DND-41 (cell line): ENCODE data around the gene CHD8.

ENCODE experiments used
- ATAC-seq: fragments of 200-7000 bp; cut with Tn5 transposase; 3 replicates; pipeline ENCODE4 v1.9.1; 2021; ENCODE audit warnings: low read depth; ENCODE audit not compliant: insufficient read depth
- DNase-seq: peaks from one replicate; pipeline ENCODE4 v3.0.0-alpha.2; 2020
- H2AFZ ChIP-seq: 2 replicates; pipeline ENCODE4 v1.6.0; 2012; ENCODE audit warnings: low read depth, low read length
- H3K27ac ChIP-seq: 2 replicates; pipeline ENCODE4 v1.5.1; 2012; ENCODE audit warnings: low read length, inconsistent platforms
- H3K27me3 ChIP-seq: fragments of 200-600 bp; sonication (generic); 2 replicates; pipeline ENCODE4 v1.6.0; 2012; ENCODE audit warnings: low read length, mild to moderate bottlenecking, inconsistent platforms; ENCODE audit not compliant: insufficient read depth, poor library complexity
- H3K36me3 ChIP-seq: 2 replicates; pipeline ENCODE4 v1.5.1; 2012; ENCODE audit warnings: low read length, inconsistent platforms; ENCODE audit not compliant: insufficient read depth
- H3K4me1 ChIP-seq: 2 replicates; pipeline ENCODE4 v1.5.1; 2012; ENCODE audit warnings: mild to moderate bottlenecking, low read length; ENCODE audit not compliant: insufficient read depth
- H3K4me2 ChIP-seq: 2 replicates; pipeline ENCODE4 v1.6.0; 2012; ENCODE audit warnings: mild to moderate bottlenecking, moderate library complexity, low read length, inconsistent platforms; ENCODE audit not compliant: insufficient read depth
- H3K4me3 ChIP-seq, 2 experiments: fragments of 200-600 bp in 1 of 2; shearing (Covaris generic) in 1 of 2; 2 replicates each; pipeline ENCODE4 v1.5.1; 2012 to 2016; ENCODE audit warnings: inconsistent platforms in 2 of 2, low read length in 2 of 2, mild to moderate bottlenecking in 2 of 2, low read depth in 1 of 2, moderate library complexity in 1 of 2
- H3K79me2 ChIP-seq: 2 replicates; pipeline ENCODE4 v1.6.0; 2012; ENCODE audit warnings: low read length, inconsistent platforms; ENCODE audit not compliant: insufficient read depth
- H3K9ac ChIP-seq: 2 replicates; pipeline ENCODE4 v1.6.0; 2012; ENCODE audit warnings: low read depth, mild to moderate bottlenecking, inconsistent platforms, low read length, moderate library complexity
- H3K9me3 ChIP-seq: 2 replicates; pipeline ENCODE4 v1.5.1; 2012; ENCODE audit warnings: low read length, moderate library complexity, mild to moderate bottlenecking, inconsistent platforms; ENCODE audit not compliant: insufficient read depth, severe bottlenecking
- H4K20me1 ChIP-seq: 2 replicates; pipeline ENCODE4 v1.6.0; 2012; ENCODE audit warnings: low read length; ENCODE audit not compliant: insufficient read depth
- CTCF ChIP-seq: IDR thresholded peaks from 2 replicates; pipeline ENCODE4 v1.5.1; 2012; ENCODE audit warnings: borderline replicate concordance, low read length, moderate library complexity, mild to moderate bottlenecking; ENCODE audit not compliant: poor library complexity, severe bottlenecking; ENCODE audit errors: extremely low read depth
- EZH2 ChIP-seq: IDR thresholded peaks from 3 replicates; pipeline ENCODE4 v1.6.1; 2012; ENCODE audit warnings: borderline replicate concordance, low read depth, mild to moderate bottlenecking, moderate library complexity, low read length, inconsistent platforms; ENCODE audit not compliant: severe bottlenecking

The CHD8 gene

GRCh38 chr14:21405097-21405496 is 50.8 kb downstream of the CHD8 start:
- H3K4me1 ChIP-seq, result no peaks in the 10 kb centered on the region
- no peak overlapping the region for H3K4me2 ChIP-seq
- peaks cover 96% of the 10 kb centered on the region for H3K36me3 ChIP-seq
- H2AFZ ChIP-seq, result no peak overlapping the region
- no peak overlapping the region for H3K4me3 ChIP-seq
- no peaks in the 10 kb centered on the region for H3K9me3 ChIP-seq
- no peak overlapping the region for H3K9ac ChIP-seq
- H4K20me1 ChIP-seq, result no peaks in the 10 kb centered on the region
- no peak for DNase-seq
- H3K27me3 ChIP-seq, result no peaks in the 10 kb centered on the region
- no peak for TF ChIP-seq EZH2
- no peak for TF ChIP-seq CTCF
- no peak for ATAC-seq
- H3K79me2 ChIP-seq, result no peaks in the 10 kb centered on the region
- H3K27ac ChIP-seq, result no peak overlapping the region

- no peak for TF ChIP-seq CTCF
- TF ChIP-seq EZH2, result no peak
- H3K4me1 ChIP-seq, result no peaks in the 10 kb centered on the region
- no peak overlapping the region for H2AFZ ChIP-seq
- H3K9ac ChIP-seq, result no peak overlapping the region
- H3K36me3 ChIP-seq, result peaks cover 95% of the 10 kb centered on the region
- H3K4me2 ChIP-seq, result no peak overlapping the region
- H4K20me1 ChIP-seq, result no peaks in the 10 kb centered on the region
- no peak for ATAC-seq
- no peak overlapping the region for H3K4me3 ChIP-seq
- no peaks in the 10 kb centered on the region for H3K9me3 ChIP-seq
- no peak overlapping the region for H3K27ac ChIP-seq
- no peaks in the 10 kb centered on the region for H3K79me2 ChIP-seq
- no peaks in the 10 kb centered on the region for H3K27me3 ChIP-seq
- no peak for DNase-seq
Measured at GRCh38 chr14:21399311-21399870, 56.5 kb downstream of the CHD8 start.

DNA sequence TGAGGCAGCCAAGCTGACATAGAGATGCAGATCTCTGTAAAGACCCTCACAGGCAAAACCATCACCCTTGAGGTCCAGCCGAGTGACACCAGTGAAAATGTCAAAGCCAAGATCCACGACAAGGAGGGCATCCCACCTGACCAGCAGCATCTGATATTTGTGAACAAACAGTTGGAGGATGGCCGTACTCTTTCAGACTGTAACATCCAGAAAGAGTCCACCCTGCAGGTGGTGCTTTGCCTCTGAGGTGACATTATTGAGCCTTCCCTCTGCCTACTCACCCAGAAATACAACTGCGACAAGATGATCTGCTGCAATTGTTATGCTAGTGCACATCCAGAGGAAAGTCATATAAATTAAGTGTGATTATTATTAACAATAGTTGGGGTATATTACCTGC is 57.0 kb downstream of the CHD8 start:
- Histone ChIP-seq H3K9me3 (no peaks in the 10 kb centered on the region), H3K36me3 (peaks cover 97% of the 10 kb centered on the region), H3K4me3 (no peak overlapping the region), H2AFZ (no peak overlapping the region), H3K79me2 (no peaks in the 10 kb centered on the region), H3K4me2 (no peak overlapping the region), H4K20me1 (no peaks in the 10 kb centered on the region), H3K27me3 (no peaks in the 10 kb centered on the region), H3K9ac (no peak overlapping the region), H3K4me1 (no peaks in the 10 kb centered on the region), H3K27ac (no peak overlapping the region)
- TF ChIP-seq CTCF (no peak), EZH2 (no peak)
- DNase-seq (no peak), ATAC-seq (no peak)

GRCh38 chr14:21395450-21395849 is 60.5 kb downstream of the CHD8 start:
- H3K27me3 ChIP-seq, result no peaks in the 10 kb centered on the region
- H3K4me2 ChIP-seq, result no peak overlapping the region
- H3K4me1 ChIP-seq, result no peaks in the 10 kb centered on the region
- no peak overlapping the region for H3K4me3 ChIP-seq
- H3K79me2 ChIP-seq, result no peaks in the 10 kb centered on the region
- TF ChIP-seq CTCF (no peak), EZH2 (no peak)
- no peak for DNase-seq
- no peak overlapping the region for H3K9ac ChIP-seq
- H3K27ac ChIP-seq, result no peak overlapping the region
- H3K9me3 ChIP-seq, result no peaks in the 10 kb centered on the region
- H3K36me3 ChIP-seq, result peaks cover 97% of the 10 kb centered on the region
- no peak for ATAC-seq
- H4K20me1 ChIP-seq, result no peaks in the 10 kb centered on the region
- H2AFZ ChIP-seq, result no peak overlapping the region
